ENCODE data around the gene ATG7.
A peak's percentile ranks its signal among the peaks of the same experiment; 100 is the strongest.

ATG7 gene

GRCh38 chr3:11273891-11274291 lies 1.7 kb downstream of the ATG7 start:
- H4K20me1 ChIP-seq (ENCODE audit: low read depth, low read length): no peaks in the 10 kb centered on the region
- H3K27ac ChIP-seq (ENCODE audit: low read depth, low read length): no peak overlapping the region
- no peak overlapping the region for H2AFZ ChIP-seq (ENCODE audit: low read depth, low read length, severe bottlenecking)
- peaks cover 30% of the 10 kb centered on the region for H3K79me2 ChIP-seq (ENCODE audit: insufficient read depth, low read length)
- TF ChIP-seq EZH2phosphoT487 (conservative IDR thresholded peaks at IDR 0.05; ENCODE audit: low read length) (no peak), CTCF (IDR thresholded peaks at IDR 0.05; ENCODE audit: insufficient read depth, low read length, poor library complexity, severe bottlenecking) (no peak)
- H3F3A ChIP-seq (ENCODE audit: insufficient read depth): no peaks in the 10 kb centered on the region
- no peaks in the 10 kb centered on the region for H3K27me3 ChIP-seq (ENCODE audit: low read length)
- H3K4me2 ChIP-seq (ENCODE audit: low read depth, low read length, poor library complexity, severe bottlenecking): peak overlapping the region; percentile 83
- H3K4me3 ChIP-seq (ENCODE audit: insufficient read depth, low read length, poor library complexity, severe bottlenecking): no peak overlapping the region
- H3K9me2 ChIP-seq (replicated peaks; ENCODE audit: insufficient read depth, low read length): no peaks in the 10 kb centered on the region
- no peaks in the 10 kb centered on the region for H3K36me3 ChIP-seq (ENCODE audit: low read length)
- peak overlapping the region; percentile 77 for H3K9ac ChIP-seq (ENCODE audit: low read length)
- H3K9me3 ChIP-seq (ENCODE audit: insufficient read depth, low read length): no peaks in the 10 kb centered on the region

- no peaks in the 10 kb centered on the region for H3K36me3 ChIP-seq (ENCODE audit: low read length)
- H3K4me3 ChIP-seq (ENCODE audit: insufficient read depth, low read length, poor library complexity, severe bottlenecking): no peak overlapping the region
- no peak overlapping the region for H3K27ac ChIP-seq (ENCODE audit: low read depth, low read length)
- no peak overlapping the region for H3K9ac ChIP-seq (ENCODE audit: low read length)
- no peak overlapping the region for H3K4me2 ChIP-seq (ENCODE audit: low read depth, low read length, poor library complexity, severe bottlenecking)
- H3K9me2 ChIP-seq (replicated peaks; ENCODE audit: insufficient read depth, low read length): no peaks in the 10 kb centered on the region
- no peaks in the 10 kb centered on the region for H4K20me1 ChIP-seq (ENCODE audit: low read depth, low read length)
- peaks cover 30% of the 10 kb centered on the region for H3K79me2 ChIP-seq (ENCODE audit: insufficient read depth, low read length)
- no peaks in the 10 kb centered on the region for H3F3A ChIP-seq (ENCODE audit: insufficient read depth)
- no peak overlapping the region for H2AFZ ChIP-seq (ENCODE audit: low read depth, low read length, severe bottlenecking)
- no peak for TF ChIP-seq EZH2phosphoT487 (conservative IDR thresholded peaks at IDR 0.05; ENCODE audit: low read length)
- TF ChIP-seq CTCF (IDR thresholded peaks at IDR 0.05; ENCODE audit: insufficient read depth, low read length, poor library complexity, severe bottlenecking): no peak
- H3K27me3 ChIP-seq (ENCODE audit: low read length): no peaks in the 10 kb centered on the region
- no peaks in the 10 kb centered on the region for H3K9me3 ChIP-seq (ENCODE audit: insufficient read depth, low read length)
These were observed 2.5 kb downstream of the ATG7 start for GRCh38 chr3:11274566-11275142.

GRCh38 chr3:11275926-11276325 lies 3.7 kb downstream of the ATG7 start:
- no peaks in the 10 kb centered on the region for H3F3A ChIP-seq (ENCODE audit: insufficient read depth)
- H3K79me2 ChIP-seq (ENCODE audit: insufficient read depth, low read length): peaks cover 30% of the 10 kb centered on the region

More at GRCh38 chr3:11275926-11276325, 3.7 kb downstream of the ATG7 start:
- no peak overlapping the region for H2AFZ ChIP-seq (ENCODE audit: low read depth, low read length, severe bottlenecking)
- no peaks in the 10 kb centered on the region for H3K9me3 ChIP-seq (ENCODE audit: insufficient read depth, low read length)
- no peaks in the 10 kb centered on the region for H3K9me2 ChIP-seq (replicated peaks; ENCODE audit: insufficient read depth, low read length)
- no peak overlapping the region for H3K9ac ChIP-seq (ENCODE audit: low read length)
- TF ChIP-seq CTCF (IDR thresholded peaks at IDR 0.05; ENCODE audit: insufficient read depth, low read length, poor library complexity, severe bottlenecking) (no peak), EZH2phosphoT487 (conservative IDR thresholded peaks at IDR 0.05; ENCODE audit: low read length) (no peak)
- no peaks in the 10 kb centered on the region for H4K20me1 ChIP-seq (ENCODE audit: low read depth, low read length)
- H3K36me3 ChIP-seq (ENCODE audit: low read length): 0 out of 2 replicates have a peak, but pooled peaks cover 2% of the 10 kb centered on the region
- H3K4me2 ChIP-seq (ENCODE audit: low read depth, low read length, poor library complexity, severe bottlenecking): no peak overlapping the region
- H3K4me3 ChIP-seq (ENCODE audit: insufficient read depth, low read length, poor library complexity, severe bottlenecking): no peak overlapping the region
- H3K27ac ChIP-seq (ENCODE audit: low read depth, low read length): no peak overlapping the region
- no peaks in the 10 kb centered on the region for H3K27me3 ChIP-seq (ENCODE audit: low read length)

Measured in SU-DHL-6 (cell line).